GM06990 (cell line): Measurements from ENCODE around the gene KISS1.

ENCODE experiments used
- DNase-seq: peaks from one replicate; pipeline ENCODE4 v3.0.0-alpha.2; 2011; ENCODE audit not compliant: insufficient read length; ENCODE audit errors: extremely low read depth
- H3K27me3 ChIP-seq: replicated peaks from 2 replicates; pipeline ENCODE4 v1.6.0; 2011; ENCODE audit warnings: low read length; ENCODE audit not compliant: control insufficient read depth, insufficient read depth
- H3K36me3 ChIP-seq: 2 replicates; pipeline ENCODE4 v1.5.1; 2011; ENCODE audit warnings: low read length; ENCODE audit not compliant: control insufficient read depth, insufficient read depth
- H3K4me3 ChIP-seq: replicated peaks from 2 replicates; pipeline ENCODE4 v1.5.1; 2011; ENCODE audit warnings: low read depth, mild to moderate bottlenecking, control low read depth, low read length
- CTCF ChIP-seq: IDR thresholded peaks from 2 replicates; pipeline ENCODE4 v1.5.1; 2011; ENCODE audit warnings: low read length, control low read depth, mild to moderate bottlenecking, inconsistent platforms; ENCODE audit not compliant: insufficient read depth, poor library complexity, severe bottlenecking

Gene KISS1

DNA sequence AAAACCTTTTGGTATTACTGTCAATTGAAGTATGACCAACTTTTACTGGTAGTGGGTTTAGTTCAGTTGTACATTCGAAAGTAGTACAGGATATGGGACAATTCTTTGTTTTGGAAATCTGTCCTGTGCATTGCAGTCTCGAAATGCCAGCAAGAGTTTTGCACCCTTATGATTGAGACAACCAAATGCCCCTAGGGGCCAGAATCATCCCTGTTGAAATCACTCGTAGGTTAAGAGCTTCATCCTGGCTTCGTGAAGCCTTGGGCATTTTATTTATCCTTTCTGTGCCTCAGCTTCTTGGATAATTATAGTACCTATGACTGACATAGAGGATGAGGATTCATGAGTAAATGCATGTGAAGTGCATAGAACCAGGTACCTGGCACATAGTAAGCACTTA, 19.9 kb upstream of the KISS1 start:
- no peak for DNase-seq
- H3K27me3 ChIP-seq, result no peaks in the 10 kb centered on the region; the same call in none of the 2 replicates
- H3K36me3 ChIP-seq, result no peaks in the 10 kb centered on the region
- no peak overlapping the region for H3K4me3 ChIP-seq
- no peak for TF ChIP-seq CTCF

DNA sequence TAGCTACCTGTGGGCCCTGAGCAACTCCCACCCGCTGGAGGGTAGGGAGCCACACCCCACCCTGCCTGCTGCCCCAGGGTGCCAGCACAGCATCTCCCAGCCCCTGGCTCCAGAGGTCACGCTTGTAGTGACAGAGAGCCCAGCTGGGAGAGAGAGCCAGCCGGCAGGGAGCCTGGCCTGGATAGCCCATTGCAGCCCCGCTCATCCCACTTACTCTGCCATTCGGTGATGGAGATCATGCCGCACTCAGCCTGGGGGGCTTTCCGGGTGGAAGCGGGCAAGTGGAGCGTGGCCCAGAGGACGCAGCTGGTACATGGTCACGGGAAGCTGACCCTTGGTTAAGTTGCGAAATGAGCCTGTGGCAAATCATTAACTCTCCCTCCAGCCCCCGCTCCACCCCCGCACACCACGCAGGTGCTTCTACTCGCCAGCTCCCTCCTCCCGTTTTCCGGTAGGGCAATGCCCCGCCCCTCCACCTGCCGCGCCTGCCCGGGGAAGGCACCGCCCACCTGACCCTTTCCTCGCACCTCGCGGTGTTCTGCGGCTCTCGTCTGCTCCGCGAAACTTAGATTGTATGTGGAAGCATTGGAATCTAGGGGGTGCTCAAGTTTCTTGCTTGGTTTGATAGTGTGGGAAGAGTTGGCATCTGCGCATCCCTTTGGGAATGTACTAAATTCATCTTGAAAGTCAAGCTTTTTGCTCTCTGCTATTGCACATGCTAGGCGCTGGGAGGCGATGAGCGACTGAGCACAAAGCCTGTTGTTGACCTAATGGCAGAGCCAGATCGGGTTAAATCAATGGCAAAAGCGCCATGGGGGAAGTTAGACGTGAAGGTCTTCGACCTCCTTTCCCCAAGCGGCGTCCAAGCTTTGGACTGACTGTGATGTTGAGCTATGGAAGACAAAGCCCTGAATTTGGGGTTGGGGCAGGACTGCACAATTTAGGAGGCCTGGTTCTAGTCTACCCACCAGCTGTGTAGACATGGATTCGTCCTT, 17.7 kb upstream of the KISS1 start, which contains the start of gene GOLT1A:
Gene GOLT1A (minus strand): TSS at position 321 of the 995 bp plus-strand sequence. CDS start 82 bp downstream, at position 239.
- peak; percentile 33 for DNase-seq
- Histone ChIP-seq H3K36me3 (no peaks in the 10 kb centered on the region), H3K4me3 (no peak within 1 kb of the TSS), H3K27me3 (no peaks in the 10 kb centered on the region; the same call in none of the 2 replicates)
- peak; percentile 30 for TF ChIP-seq CTCF

- TF ChIP-seq CTCF, result no peak
- Histone ChIP-seq H3K36me3 (no peaks in the 10 kb centered on the region), H3K4me3 (no peak overlapping the region), H3K27me3 (no peaks in the 10 kb centered on the region; the same call in none of the 2 replicates)
- no peak for DNase-seq
These were observed 16.4 kb upstream of the KISS1 start for GRCh38 chr1:204212715-204213114.

- Histone ChIP-seq H3K27me3 (no peaks in the 10 kb centered on the region; the same call in none of the 2 replicates), H3K36me3 (no peaks in the 10 kb centered on the region), H3K4me3 (no peak overlapping the region)
- TF ChIP-seq CTCF, result no peak
- no peak for DNase-seq
These were observed 14.8 kb upstream of the KISS1 start for GRCh38 chr1:204211046-204211445.

- no peaks in the 10 kb centered on the region for H3K36me3 ChIP-seq
- no peaks in the 10 kb centered on the region; the same call in none of the 2 replicates for H3K27me3 ChIP-seq
- peak; percentile 45 for DNase-seq
- TF ChIP-seq CTCF, result peak; percentile 98
- H3K4me3 ChIP-seq, result no peak overlapping the region
These were observed 10.9 kb upstream of the KISS1 start for GRCh38 chr1:204207136-204207616.
